EL (cell line): Measurements from ENCODE around the gene INPP5F.
"Not testable (repeated sequence)": the region's sequence is repeated elsewhere in the genome, so short reads cannot be mapped to it uniquely, and the experiment has no call there.

Source experiments
- DNase-seq: peaks from one replicate; pipeline ENCODE4 v3.0.0-alpha.2; 2016

The INPP5F gene

DNA sequence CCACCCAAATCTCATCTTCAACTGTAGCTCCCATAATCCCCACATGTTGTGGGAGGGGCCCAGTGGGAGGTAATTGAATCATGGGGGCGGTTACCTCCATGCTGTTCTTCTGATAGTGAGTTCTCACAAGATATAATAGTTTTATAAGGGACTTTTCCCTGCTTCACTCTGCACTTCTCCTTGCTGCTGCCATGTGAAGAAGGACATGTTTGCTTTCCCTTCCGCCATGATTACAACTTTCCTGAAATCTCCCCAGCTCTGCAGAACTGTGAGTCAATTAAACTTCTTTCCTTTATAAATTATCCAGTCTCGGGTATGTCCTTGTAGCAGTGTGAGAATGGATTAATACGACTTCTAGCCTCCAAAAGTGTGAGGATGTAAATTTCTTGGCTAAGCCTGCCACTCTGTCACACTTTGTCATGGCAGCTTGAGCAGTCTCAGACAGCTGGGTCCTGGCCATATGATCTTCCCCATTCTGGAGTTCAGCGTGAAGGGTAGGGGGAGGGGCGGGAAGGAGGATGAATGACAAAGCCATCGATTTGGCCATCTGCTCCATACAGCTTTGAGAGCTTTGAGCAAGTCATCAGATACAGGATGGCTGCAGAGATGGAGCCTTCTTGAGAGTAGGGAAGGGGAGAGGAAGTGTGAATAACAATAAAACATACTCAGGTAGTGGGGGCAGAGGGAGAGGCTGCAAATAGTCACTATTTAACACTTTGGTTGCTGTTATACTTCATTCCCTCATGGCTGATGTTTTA lies 19.1 kb upstream of the INPP5F start:
- DNase-seq: no peak

DNA sequence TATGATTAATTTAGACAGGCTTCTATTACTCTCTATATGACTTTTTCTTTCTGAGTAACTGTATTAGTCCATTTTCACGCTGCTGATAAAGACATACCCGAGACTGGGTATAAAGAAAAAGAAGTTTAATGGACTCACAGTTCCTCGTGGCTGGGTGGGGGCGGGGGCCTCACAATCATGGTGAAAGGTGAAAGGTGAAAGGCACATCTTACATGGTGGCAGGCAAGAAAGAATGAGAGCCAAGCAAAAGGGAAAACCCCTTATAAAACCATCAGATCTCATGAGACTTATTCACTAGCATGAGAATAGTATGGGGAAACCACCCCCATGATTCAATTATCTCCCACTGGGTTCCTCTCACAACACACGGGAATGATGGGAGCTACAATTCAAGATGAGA lies 18.5 kb upstream of the INPP5F start:
- not testable (repeated sequence) for DNase-seq

DNA sequence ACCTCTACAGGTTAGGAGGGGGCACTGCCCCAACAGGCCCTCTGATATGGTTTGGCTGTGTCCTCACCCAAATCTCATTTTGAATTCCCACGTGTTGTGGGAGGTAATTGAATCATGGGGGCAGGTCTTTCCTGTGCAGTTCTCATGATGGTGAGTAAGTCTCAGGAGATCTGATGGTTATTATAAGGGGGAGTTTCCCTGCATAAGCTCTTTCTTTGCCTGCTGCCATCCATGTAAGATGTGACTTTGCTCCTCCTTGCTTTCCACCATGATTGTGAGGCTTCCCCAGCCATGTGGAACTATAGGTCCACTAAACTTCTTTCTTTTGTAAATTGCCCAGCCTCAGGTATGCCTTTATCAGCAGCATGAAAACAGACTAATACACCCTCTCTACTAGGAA lies 14.9 kb upstream of the INPP5F start:
- not testable (repeated sequence) for DNase-seq

DNA sequence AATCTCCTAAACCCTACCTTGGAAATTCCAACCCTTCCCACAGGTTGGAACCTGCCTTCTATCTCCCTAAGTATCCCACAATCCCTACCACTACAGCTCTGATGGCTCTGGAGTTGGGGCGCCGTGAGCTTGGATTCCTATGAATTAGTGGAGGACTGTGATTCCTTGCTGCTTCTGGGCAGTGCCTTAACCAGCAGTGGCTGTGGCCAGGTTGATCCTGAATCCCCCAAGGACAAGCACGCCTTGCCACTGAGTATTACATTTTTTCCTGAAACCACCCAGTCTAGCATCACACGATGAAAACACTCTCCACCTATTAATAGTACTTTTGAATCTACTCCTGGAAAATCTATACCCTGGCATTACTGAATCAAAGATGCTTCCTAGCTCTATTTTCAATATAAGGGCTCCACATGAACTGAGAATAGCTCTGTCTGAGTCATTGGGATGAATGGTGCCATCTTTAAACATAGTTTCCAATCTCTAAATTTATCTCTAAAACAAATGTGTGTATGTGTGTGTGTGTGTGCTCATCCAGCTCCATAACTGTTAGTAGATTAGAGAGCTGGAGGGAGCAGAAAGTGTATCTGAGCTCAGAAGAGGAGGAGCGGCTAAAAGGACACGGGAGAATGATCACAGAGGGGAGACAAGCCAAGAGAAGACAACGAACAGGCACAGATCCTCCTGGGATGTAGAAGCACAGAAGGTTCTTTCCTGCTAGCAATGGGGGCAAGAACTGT lies 11.9 kb upstream of the INPP5F start:
- no peak for DNase-seq

DNA sequence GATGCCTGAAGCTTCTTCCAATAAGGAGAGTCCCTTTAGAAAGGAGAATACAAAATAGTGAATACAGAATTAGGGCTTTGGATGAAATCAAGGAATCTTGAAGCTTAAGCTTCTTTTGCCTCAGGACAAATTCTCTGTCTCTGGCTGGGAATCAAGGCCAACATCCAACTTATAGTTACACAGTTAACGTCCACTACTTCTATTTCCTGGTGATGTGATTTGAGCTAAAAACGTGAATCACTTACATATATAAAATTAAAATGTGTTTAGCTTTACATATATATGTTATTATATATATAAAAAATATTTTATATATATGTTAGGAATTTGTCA lies 11.4 kb upstream of the INPP5F start:
- DNase-seq: no peak

DNA sequence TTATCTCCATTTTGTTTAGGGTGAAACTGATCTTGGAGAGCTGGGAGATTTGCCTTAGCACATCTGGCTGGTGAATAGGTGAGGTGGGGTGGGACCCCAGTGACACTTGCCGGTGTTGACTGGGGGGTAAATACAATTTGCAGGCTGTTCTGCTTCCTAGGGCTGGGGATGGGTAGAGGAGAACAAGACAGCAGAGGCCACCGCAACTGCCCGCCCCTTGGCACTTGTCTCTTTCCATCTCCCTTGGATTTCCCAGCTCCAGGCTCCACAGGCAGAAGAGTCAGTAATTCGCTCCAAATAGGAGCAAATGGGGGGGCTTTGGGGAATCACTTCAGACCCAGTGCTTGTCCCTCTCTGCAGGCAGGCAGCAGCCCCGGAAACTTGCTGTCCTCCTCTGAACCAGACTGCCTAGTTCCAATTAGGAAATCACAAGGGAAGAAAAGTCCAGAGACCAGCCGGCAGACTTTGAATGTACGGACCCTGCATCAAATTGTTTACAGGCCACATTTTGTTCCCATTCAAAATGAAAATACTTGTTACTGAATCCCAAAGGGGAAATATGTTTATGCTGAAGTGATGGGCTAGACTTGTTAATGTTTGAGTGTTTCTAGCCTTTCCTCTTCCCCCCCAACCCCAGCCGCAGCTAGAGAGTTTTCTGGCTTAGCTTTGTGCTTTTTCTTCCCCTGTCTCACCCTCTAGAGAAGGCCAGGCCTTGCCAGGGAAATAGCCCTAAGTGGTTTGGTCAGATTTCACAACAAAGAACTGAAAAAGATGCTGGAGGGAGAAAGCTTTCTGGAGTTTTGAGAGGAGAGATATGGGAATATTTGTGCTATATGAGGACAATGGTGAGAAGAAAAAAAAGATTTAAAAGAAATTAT lies 10.0 kb upstream of the INPP5F start:
- DNase-seq: no peak

DNA sequence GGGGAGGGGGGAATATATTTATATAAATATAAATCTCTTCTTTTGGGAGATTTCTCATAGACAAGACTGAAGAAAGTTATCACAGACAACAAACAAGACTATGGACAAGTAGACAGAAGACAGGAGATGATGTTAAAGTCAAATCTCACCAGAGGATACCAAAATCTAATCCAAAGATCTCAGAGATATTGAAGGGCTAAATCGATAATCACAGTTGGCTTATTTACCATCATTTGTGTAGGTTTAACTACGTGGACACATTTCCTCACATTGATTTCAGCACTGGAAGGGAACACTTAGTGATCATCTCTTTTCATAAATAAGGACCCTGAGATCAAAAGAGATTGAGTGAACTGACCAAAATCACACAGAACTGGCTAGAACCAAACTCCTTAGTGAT lies 2.7 kb upstream of the INPP5F start:
- no peak for DNase-seq

DNA sequence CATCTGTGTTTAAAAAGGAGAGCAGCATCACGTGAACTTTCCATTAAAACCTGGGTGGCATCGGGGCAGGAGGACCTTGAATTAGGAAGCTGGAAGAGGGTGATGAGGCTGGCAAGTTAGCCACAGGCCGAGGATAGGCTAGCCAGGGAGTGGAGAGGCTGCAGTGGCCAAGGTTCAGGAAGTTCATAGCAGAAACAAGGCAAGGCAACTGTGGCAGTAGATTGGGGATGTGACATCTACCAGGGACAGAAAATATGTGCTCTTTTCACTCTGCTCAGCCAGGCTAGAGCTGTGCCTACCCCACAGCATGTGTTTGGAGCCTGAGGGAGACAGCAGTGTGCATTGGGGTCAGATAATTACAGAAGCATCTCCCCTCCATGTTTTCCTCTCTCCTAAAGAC lies 2.2 kb upstream of the INPP5F start:
- DNase-seq: no peak

DNA sequence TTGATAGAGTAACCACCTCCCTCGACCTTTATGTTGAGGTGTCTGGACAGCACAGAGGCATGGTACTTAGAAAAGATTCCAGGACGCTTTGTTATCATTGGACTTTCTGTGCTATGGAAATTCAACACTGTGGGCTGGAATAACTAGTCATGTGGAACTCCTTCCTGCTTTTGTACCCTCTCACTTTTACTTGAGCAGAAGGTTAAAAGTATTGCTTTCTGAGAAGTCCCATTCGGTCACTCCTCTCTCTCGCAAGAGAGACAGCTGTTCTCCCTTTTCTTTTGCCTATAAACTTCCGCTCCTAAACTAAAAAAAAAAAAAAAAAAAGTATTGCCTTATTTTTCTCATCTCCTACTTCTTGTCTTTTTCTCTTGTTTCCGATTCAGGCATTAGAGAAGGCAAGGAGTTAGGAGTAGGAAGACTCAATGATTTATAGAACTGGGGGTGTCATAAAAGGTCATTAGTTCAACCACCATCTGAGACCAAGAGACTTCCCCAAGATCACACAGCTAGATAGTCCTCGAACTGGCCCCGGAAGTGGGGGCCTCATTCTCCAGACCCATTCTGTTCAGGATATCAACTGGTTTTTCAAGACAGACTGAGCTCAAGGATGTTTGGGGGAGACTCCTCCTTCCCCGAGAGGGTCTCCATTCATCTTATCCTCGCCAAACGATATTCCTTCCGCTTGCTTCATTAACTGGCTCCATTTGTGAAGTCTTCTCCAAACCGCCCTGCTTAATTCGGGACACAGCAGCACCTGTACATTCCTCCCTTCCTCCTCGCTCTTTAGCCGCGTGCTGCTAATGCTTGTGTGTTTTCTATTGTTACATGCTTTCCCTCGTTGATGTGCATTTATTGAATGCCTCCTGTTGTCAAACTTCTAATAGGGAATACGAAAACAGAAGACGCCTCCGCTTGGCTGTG lies 995 bp upstream of the INPP5F start:
- peak; percentile 30 for DNase-seq

DNA sequence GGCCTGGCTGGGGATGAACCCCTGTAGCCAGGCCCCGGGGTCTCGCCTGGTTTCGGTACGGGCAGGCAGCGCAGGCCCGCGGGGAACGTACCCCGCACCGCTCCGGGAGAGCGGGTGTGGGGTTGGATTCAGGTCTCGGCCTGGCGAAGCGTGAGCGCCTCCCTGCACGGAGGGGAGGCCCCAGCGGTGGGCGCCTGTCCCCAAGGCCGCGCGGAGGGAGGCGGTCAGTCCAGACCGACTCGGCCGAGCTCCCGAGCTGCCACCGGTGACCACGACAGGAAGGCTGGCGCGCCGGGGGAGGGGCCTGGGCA lies 378 bp upstream of the INPP5F start:
- no peak for DNase-seq

DNA sequence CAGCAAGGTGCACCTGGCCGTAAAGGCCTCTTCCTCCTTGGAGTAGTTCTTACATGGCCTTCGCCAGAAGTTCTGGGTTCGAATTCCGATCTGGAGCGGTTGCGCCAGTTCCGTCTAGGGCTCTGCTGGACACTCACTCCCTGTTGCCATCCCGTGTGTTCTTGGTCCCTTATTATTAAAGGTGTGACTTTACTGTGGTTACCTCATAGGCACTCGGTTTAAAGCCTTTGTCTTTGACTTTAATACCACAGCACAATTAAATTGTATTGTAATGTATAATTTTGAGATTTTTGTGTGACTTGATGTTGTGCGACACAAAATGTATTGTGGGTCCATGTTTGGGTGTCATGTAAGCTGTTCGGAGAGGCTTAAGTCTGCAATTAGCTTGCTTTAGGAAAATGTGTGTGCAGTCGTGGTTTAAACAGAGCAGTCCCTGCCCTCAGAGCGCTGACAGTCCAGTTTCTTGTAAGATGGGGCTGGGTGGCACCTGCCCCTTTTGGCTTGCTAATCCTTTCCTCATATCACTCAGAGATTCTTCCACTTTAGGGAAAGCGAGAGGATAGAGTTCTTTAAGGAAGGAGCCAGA lies 919 bp downstream of the INPP5F start:
- no peak for DNase-seq

DNA sequence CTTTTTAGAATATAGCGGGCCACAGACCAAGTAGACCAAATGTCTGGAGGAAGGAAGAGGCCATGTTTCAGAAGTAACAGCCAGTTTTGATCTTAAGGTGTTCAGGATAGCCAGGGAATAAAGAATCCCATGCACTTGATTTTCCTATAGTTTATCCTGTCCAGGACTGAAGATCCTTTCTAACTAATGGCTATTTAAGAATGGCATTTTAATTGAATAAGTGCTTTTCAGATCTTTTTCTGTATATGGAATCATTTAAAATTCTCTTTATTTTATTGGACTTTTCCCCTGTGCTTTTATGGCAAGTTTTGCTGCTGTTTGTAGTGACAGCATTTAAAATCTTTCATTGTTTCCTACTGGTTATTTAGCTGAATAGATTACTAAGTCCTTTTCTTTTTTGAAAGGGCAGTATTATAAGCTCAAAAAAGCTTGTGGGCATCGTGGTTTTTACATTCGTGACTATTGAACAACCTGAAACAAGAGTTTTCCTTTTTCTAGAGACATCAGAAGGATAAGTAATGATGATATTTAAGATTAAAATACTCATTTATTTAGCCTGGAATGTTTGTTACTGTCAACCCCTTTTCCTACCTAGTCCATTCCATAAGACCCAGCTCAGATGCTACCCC lies 2.4 kb downstream of the INPP5F start:
- no peak for DNase-seq

DNA sequence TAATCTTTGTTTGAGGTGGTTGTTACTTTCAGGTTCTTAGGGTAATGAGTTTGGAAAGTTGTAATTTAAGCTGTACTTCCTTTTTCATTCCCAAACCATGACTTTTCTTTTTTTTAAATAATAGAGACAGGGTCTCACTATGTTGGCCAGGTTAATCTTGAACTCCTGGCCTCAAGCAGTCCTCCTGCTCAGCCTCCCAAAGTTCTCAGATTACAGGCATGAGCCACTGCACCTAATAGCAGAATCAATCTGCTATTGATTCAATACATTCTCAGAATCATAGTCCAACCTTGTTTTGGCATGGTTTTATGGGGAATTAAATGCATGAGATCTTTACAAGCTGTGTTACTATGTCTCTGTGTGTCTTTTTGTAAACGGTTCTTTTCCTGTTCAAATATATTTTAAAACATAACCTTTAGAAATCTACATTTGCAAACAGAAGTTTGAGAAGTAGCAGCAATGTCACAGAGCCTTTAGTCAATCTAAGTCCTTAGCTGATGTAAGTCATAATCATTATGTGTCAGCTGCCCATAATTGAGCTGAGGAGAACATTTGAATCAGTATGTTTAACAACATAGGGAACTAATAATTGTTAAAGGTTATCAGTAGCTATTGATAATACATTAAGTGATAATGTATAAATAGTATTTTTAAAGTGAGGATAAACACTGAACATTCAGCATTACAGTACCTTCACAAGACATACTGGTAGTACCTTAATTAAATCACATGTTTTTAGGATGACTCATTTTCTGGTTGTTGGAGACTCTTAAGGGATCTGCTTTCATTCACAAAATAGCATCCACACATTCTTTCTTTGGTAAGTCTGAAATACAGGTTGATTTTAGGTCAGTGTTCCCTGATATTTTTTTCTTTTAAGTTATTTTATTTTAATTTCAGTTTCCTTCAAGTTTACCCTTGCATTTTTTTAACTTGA lies 8.8 kb downstream of the INPP5F start:
- DNase-seq: peak; percentile 58

DNA sequence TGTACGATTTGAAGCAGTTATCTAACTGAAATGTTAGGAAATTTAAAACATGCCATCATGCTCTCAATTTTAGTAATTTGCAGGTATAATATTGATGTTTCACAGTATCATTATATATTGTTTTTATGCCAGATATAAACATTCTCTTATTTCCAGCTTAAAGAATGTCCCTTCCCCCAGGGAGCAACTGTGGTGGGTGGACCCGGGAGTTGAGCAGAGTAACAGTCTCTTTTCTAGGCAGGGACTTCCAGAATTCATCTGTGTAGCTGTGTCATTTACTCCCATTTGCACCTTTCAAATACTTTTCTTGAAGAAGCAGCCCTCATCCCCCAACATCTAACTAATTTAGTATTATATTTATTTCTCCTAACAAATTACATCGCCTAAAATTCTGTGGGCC lies 9.6 kb downstream of the INPP5F start:
- no peak for DNase-seq

DNA sequence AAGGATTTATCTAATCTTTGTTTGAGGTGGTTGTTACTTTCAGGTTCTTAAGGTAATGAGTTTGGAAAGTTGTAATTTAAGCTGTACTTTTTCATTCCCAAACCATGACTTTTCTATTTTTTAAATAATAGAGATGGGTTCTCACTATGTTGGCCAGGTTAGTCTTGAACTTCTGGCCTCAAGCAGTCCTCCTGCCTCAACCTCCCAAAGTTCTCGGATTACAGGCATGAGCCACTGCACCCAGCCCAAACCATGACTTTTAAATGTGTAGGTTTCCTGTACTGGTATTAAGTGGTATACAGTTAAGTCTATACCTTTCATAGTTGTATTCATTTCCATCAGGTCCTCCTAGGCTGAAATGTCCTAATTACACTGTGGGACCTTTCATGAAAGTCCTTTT lies 10.4 kb downstream of the INPP5F start:
- DNase-seq: no peak

DNA sequence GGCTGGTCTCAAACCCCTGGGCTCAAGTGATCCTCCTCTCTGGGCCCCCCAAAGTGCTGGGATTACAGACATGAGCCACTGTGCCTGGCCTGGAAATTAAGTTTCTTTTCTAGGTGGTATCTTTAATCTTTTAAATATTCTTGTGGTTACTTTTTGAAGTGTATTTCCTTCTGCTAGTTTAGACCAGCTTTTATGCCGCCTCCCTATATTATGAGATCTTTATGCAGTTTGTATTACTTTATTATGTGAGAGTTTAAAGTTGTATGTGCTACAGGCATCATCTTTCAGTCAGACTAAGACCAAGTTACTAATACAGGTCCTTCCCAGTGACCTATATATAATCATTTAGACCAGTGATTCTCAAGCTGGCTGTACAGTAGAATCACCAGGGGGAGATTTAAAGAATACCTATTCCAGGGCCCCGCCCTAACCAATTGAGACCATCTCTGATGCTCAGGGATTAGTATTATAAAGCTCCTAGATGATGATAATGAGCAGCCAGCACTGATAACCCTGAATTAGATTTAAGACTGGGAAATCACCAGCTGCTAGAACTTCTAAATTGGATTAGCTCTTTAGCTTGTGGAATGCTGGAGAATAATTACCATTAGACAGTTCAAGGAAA lies 11.3 kb downstream of the INPP5F start:
- DNase-seq: no peak

DNA sequence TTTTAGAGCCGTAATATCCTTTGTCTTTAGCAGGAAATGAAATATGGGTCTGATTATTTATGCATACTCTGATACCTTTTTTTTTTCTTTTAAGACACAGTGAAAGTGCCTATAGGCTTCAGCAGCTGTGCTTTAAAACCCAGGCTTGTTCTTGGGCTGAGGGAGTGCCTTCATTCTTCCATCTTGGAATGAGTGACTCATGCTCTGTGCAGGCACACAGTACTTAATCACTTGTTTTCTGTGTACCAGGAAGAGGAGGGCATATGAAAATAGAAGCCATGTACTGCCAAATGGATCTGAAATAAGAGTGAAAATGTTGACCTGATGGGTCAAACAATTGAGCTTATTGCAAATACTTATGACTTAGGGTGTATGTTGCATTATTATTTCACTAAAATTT lies 12.0 kb downstream of the INPP5F start:
- DNase-seq: peak; percentile 86

DNA sequence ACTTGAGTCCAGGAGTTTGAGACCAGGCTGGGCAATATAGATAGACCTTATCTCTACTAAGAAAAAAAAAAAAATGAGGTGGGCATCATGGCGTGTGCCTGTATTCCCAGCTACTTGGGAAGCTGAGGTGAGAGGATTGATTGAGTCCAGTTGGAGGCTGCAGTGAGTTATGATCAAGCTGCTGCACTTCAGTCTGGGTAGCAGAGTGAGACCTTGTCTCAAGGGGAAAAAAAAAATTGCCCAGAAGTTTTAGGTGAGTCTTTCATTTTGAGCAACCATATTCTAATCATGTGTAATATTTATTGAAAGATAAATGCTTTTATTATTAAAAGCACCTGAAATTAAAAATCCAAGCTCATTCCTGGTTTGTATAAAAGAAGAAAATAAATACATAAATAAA lies 13.1 kb downstream of the INPP5F start:
- DNase-seq: no peak

DNA sequence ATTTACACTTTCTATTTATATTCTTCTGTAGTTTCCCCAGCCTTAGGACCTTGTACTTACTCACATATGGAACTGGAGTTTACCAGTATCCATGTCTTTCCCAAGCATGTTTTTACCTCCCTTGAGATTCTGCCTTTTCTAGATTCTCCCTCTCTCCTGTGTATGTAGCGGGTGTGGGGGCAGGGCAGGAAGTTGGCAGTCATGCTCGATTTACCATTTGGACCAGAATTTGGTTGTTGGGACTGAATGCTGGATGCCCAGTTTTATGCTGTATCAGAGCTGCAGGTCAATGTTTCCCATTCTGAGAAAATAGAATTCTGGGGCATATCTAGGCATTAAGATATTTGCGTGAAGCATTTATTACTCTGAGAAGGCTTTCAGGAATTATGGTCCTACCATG lies 14.2 kb downstream of the INPP5F start:
- no peak for DNase-seq

DNA sequence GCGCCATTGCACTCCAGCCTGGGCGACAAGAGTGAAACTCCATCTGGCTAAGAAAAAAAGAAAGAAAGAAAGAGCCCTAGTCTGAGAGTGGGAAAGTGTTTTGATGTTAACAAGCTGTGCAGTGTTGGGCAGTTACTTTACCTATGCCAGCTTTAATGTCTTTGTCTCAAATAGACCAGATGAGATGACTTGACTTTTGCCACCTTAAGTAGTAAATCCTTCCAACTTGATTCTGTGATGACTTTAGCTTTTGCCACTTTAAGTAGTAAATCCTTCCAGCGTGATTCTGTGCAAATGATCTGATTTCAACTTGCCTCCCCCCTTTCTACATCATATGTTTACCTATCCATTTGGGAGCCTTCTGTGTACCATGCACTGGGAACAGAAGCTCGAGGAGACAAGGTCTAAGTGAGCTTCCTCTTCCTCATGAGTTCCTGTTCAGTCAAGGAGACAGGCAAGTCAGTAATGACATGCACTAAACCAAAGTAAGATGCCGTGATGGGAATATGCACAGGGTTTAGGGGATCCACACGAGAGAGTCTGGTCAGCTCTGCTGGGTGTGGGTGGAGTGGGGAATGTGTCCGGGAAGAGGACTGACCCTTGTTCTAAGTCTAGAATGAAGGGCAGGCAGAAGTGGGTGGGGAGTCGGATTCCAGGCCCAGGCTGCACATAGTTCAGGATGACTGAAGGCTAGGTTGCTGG lies 17.2 kb downstream of the INPP5F start:
- peak; percentile 22 for DNase-seq
